Colonic mucosa (tissue), 4 donors: Measurements from ENCODE around the gene TMEM14C. TPM values are rescaled to one million over a fixed set of nuclear protein-coding genes. Genes with fewer than 3 reads are reported as not detected.

Source experiments
- DNase-seq: peaks from one replicate; pipeline ENCODE4 v3.0.0-alpha.2; 2020
- H3K27ac ChIP-seq: fragments of 200-600 bp; one replicate; pipeline ENCODE4 v1.8.0; 2021
- H3K27me3 ChIP-seq: fragments of 200-600 bp; one replicate; pipeline ENCODE4 v1.8.0; 2021
- H3K36me3 ChIP-seq: fragments of 200-600 bp; one replicate; pipeline ENCODE4 v1.8.0; 2021
- H3K4me1 ChIP-seq: fragments of 200-600 bp; one replicate; pipeline ENCODE4 v1.8.0; 2021; ENCODE audit warnings: mild to moderate bottlenecking
- H3K4me3 ChIP-seq: fragments of 200-600 bp; one replicate; pipeline ENCODE4 v1.8.0; 2021
- H3K9ac ChIP-seq, 2 donors: one replicate each; pipeline ENCODE4 v1.7.0; 2013; ENCODE audit warnings: control low read depth in 2 of 2, low read depth in 2 of 2, low read length in 2 of 2
- H3K9me3 ChIP-seq: fragments of 200-600 bp; one replicate; pipeline ENCODE4 v1.8.0; 2021
- intact Hi-C: fragments of 100-400 bp; cut with DNase I; formaldehyde crosslinking; loops from one replicate; pipeline ENCODE4 v1.14.1; 2022
- total RNA-seq, 2 donors: library from RNA; stranded (reverse); fragmentation: NEBNext Ultra II Directional in 1 of 2; extraction: Animal tissue kit (Norgen Biotek cat#: 25700) in 1 of 2; gene quantifications; one replicate each; pipeline ENCODE4 v1.2.1, GENCODE V29; 2021
- TF ChIP-seq, protein P1 (sequence below): fragments of 200-600 bp; IDR thresholded peaks from one replicate; pipeline ENCODE4 v1.8.0; 2022; ENCODE audit warnings: antibody characterized with exemption, mild to moderate bottlenecking
- donor health status: healthy.
- donor health status: DM: no; HTN: no; CAD: no.
- donor health status: DM: no; HTN: no; CAD: no.

The TMEM14C gene
- total RNA-seq, 2 donors from 2014 or later: 63.4 to 86.8 TPM

GRCh38 chr6:10722570-10722819 is 375 bp upstream of the TMEM14C start:
- TF ChIP-seq, protein P1, sequence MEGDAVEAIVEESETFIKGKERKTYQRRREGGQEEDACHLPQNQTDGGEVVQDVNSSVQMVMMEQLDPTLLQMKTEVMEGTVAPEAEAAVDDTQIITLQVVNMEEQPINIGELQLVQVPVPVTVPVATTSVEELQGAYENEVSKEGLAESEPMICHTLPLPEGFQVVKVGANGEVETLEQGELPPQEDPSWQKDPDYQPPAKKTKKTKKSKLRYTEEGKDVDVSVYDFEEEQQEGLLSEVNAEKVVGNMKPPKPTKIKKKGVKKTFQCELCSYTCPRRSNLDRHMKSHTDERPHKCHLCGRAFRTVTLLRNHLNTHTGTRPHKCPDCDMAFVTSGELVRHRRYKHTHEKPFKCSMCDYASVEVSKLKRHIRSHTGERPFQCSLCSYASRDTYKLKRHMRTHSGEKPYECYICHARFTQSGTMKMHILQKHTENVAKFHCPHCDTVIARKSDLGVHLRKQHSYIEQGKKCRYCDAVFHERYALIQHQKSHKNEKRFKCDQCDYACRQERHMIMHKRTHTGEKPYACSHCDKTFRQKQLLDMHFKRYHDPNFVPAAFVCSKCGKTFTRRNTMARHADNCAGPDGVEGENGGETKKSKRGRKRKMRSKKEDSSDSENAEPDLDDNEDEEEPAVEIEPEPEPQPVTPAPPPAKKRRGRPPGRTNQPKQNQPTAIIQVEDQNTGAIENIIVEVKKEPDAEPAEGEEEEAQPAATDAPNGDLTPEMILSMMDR: no peak
- Histone ChIP-seq H3K9ac (peak overlapping the region; percentile 36 to 81), H3K27me3 (no peaks in the 10 kb centered on the region), H3K36me3 (no peaks in the 10 kb centered on the region), H3K27ac (peak overlapping the region; percentile 90), H3K4me1 (peaks cover 4% of the 10 kb centered on the region), H3K4me3 (peak overlapping the region; percentile 63), H3K9me3 (no peaks in the 10 kb centered on the region)
- intact Hi-C loops: no loop called here
- no peak for DNase-seq

DNA sequence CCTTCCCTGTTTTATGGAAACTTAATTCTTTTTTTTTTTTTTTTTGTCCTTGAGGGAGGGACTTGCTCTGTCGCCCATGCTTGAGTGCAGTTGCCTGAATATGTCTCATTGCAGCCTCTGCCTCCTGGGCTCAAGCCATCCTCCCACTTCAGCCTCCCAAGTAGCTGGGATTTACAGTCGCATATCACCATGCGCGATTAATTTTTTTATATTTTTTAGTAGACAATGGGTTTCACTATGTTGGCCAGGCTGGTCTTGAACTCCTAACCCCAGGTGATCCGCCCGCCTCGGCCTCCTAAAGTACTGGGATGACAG is 654 bp downstream of the TMEM14C start:
- DNase-seq: no peak
- no peaks in the 10 kb centered on the region for H3K27me3 ChIP-seq
- intact Hi-C loops: no loop called here

GRCh38 chr6:10725044-10725443 is 2.2 kb downstream of the TMEM14C start:
- H3K4me1 ChIP-seq: peaks cover 4% of the 10 kb centered on the region
- no peaks in the 10 kb centered on the region for H3K27me3 ChIP-seq
- H3K9me3 ChIP-seq: no peaks in the 10 kb centered on the region
- no peak overlapping the region for H3K27ac ChIP-seq
- TF ChIP-seq, protein P1: no peak
- intact Hi-C loops: no loop called here
- no peak overlapping the region for H3K4me3 ChIP-seq
- H3K9ac ChIP-seq: no peak overlapping the region
- H3K36me3 ChIP-seq: no peaks in the 10 kb centered on the region
- no peak for DNase-seq

More for the DNA sequence above, 654 bp downstream of the TMEM14C start:
- no peaks in the 10 kb centered on the region for H3K36me3 ChIP-seq
- no peaks in the 10 kb centered on the region for H3K9me3 ChIP-seq
- peak overlapping the region; percentile 86 to 95 for H3K9ac ChIP-seq
- TF ChIP-seq, protein P1: no peak
- peaks cover 4% of the 10 kb centered on the region for H3K4me1 ChIP-seq
- peak overlapping the region; percentile 63 for H3K4me3 ChIP-seq
- H3K27ac ChIP-seq: peak overlapping the region; percentile 90

GRCh38 chr6:10725716-10726115 is 2.8 kb downstream of the TMEM14C start:
- Histone ChIP-seq H3K36me3 (no peaks in the 10 kb centered on the region), H3K4me1 (peaks cover 4% of the 10 kb centered on the region)

GRCh38 chr6:10730254-10730653 is 7.4 kb downstream of the TMEM14C start:
- Histone ChIP-seq H3K4me1 (no peaks in the 10 kb centered on the region), H3K27ac (no peak overlapping the region), H3K4me3 (no peak overlapping the region), H3K27me3 (no peaks in the 10 kb centered on the region), H3K9me3 (no peaks in the 10 kb centered on the region), H3K36me3 (peaks cover 4% of the 10 kb centered on the region), H3K9ac (no peak overlapping the region)
- intact Hi-C loops: no loop called here
- no peak for DNase-seq
- TF ChIP-seq, protein P1: no peak

More at GRCh38 chr6:10725716-10726115, 2.8 kb downstream of the TMEM14C start:
- Histone ChIP-seq H3K27ac (no peak overlapping the region), H3K9me3 (no peaks in the 10 kb centered on the region), H3K27me3 (no peaks in the 10 kb centered on the region), H3K4me3 (no peak overlapping the region), H3K9ac (no peak overlapping the region)
- intact Hi-C loops: no loop called here
- TF ChIP-seq, protein P1: no peak
- DNase-seq: no peak

DNA sequence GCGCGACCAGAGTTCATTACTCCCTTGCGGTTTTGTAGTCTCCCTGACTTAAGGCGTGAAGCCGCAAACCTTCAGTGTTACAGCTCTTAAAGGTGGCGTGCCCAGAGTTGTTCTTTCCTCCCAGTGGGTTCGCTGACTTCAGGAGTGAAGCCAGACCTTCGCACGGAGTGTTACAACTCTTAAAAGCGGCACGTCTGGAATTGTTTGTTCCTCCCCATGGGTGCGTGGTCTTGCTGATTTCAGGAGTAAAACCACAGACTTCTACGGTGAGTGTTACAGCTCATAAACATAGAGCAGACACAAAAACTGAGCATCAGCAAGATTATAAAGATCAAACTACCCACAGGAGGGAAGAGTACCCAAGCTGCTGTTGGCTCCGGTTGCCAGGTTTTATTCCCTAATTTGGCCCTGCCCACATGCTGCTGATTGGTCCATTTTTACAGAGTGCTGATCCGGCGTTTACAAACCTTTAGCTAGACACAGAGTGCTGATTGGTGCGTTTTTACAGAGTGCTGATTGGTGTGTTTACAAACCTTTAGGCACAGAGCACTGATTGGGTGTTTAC is 10.4 kb downstream of the TMEM14C start:
- TF ChIP-seq, protein P1: no peak
- intact Hi-C loops: no loop called here

More for the DNA sequence above, 10.4 kb downstream of the TMEM14C start:
- no peak overlapping the region for H3K27ac ChIP-seq
- peaks cover 4% of the 10 kb centered on the region for H3K36me3 ChIP-seq
- no peaks in the 10 kb centered on the region for H3K27me3 ChIP-seq
- no peak overlapping the region for H3K4me3 ChIP-seq
- no peak for DNase-seq
- no peaks in the 10 kb centered on the region for H3K4me1 ChIP-seq
- H3K9ac ChIP-seq: no peak overlapping the region
- H3K9me3 ChIP-seq: no peaks in the 10 kb centered on the region
